K562 treated with DMSO at 1 percent for 4 hours (cell line): Measurements from ENCODE around the gene CREG1. TPM values are rescaled to one million over a fixed set of nuclear protein-coding genes. Genes with fewer than 3 reads are reported as not detected.

Experiments used
- total RNA-seq: library from RNA; unstranded; fragments of 300-600 nt; gene quantifications from 2 replicates; pipeline ENCODE4 v1.2.3, GENCODE V29; 2022; ENCODE audit not compliant: insufficient read depth

CREG1 gene
- 445 and 505 TPM in 2 replicates for total RNA-seq

DNA sequence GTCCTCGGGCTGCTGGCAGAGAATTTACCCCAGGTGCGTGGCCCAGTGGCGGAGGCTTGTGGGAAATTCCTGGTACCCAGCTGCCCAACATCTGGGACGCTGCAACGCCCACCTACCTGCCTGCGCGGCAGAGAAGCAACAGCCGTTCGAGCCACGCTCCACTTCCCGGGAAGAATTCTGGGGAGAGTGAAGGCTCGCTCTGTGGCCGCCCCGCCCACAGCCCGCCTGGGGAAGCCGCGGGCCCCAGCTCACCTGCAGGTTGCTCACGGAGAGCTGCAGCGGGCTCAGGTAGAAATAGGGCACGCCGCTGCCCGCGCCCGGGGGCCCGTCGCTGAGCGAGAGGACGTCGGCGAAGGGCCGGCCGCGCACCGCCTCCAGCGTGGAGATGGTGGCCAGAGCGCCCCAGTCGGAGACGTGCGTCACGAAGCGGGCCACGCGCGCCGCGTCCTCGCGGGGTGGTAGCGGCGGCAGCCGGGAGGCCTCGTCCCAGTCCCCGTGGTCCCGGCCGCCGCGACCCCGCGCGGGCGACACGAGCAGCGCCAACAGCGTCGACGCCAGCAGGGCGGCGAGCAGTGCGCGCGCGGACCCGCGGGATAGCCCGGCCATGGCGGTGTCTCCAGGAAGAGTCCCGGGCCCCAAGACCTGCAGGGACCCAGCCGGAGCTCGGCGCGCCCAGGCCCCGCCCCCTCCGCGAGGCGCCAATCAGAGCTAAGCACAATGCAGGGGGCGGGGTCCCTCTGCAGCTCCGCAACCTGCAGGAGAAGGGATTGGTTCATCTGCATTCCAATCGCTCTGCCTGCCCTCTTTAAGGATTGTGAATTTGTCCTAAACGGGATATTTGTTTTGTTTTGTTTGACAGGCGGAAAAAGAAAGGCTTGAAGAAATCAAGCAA lies at the start of gene CREG1:
TSS of gene CREG1 (minus strand) at position 627 of the 892 bp plus-strand sequence.

DNA sequence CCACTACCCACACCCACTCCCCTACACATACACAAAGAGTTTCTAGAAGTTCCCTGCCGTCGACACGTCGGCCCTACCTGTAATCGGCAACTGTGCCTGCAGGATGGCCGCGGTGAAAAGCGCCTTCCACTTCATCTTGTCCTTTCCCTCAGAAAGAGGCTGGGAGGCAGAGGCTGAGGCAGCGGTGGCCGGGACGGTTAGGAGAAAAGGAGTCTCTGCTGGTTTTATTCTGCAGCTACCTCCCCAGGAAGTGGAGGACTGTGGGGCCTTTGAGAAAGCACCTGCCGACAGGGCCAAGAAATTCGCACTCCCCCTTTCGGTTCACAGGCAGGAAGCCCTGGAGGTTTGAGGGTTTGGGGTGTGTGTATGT lies 35.2 kb downstream of the CREG1 start, which contains the start of gene CD247:
TSS of gene CD247 (minus strand) at position 199 of the 370 bp plus-strand sequence. CDS start at position 135, 64 bp downstream.

Other genes starting within 250 kb of the CREG1 start
- 2.4 TPM in 1 of 2 replicates, not detected in the other for gene CD247, start 35.2 kb downstream of the CREG1 start, total RNA-seq
- gene RCSD1, start 76.5 kb upstream of the CREG1 start, total RNA-seq, result 37.7 and 45.9 TPM in 2 replicates
- 24.6 and 32.2 TPM in 2 replicates for gene MPZL1, start 168.2 kb upstream of the CREG1 start, total RNA-seq